Suppressor macrophage treated with lipopolysaccharide for 1 hour (primary cell): ENCODE results near the gene CLDN9.

Experiments used
- DNase-seq, 3 donors: peaks; one replicate each; pipeline ENCODE4 v3.0.0-alpha.2; 2020 to 2022

Gene CLDN9

GRCh38 chr16:2974319-2975056, 38.2 kb upstream of the CLDN9 start:
- no peak for DNase-seq

GRCh38 chr16:2975161-2975795, 37.4 kb upstream of the CLDN9 start:
- no peak for DNase-seq

GRCh38 chr16:2976201-2976600, 36.5 kb upstream of the CLDN9 start:
- DNase-seq: no peak

- DNase-seq: no peak
Observed at GRCh38 chr16:2976673-2977072, 36.0 kb upstream of the CLDN9 start.

GRCh38 chr16:2977440-2977839, 35.3 kb upstream of the CLDN9 start:
- no peak for DNase-seq

- peak; percentile 74 to 87 (median 81) for DNase-seq
Observed at GRCh38 chr16:2979669-2980226, 33.0 kb upstream of the CLDN9 start.

GRCh38 chr16:2980227-2981176, 32.2 kb upstream of the CLDN9 start, which contains the start of gene PKMYT1:
PKMYT1 (minus strand) TSS chr16:2980446; CDS start chr16:2979657, 789 bp downstream.
- peak; percentile 95 to 99 (median 98) for DNase-seq

- DNase-seq: no peak
Observed at GRCh38 chr16:2981177-2981898, 31.4 kb upstream of the CLDN9 start.

GRCh38 chr16:2981899-2982250, 30.8 kb upstream of the CLDN9 start:
- no peak for DNase-seq

GRCh38 chr16:2982402-2982801, 30.3 kb upstream of the CLDN9 start:
- no peak for DNase-seq

GRCh38 chr16:2983706-2984136, 29.0 kb upstream of the CLDN9 start:
- peak; percentile 83 to 92 (median 91) for DNase-seq

- no peak for DNase-seq
Observed at GRCh38 chr16:2985462-2985861, 27.3 kb upstream of the CLDN9 start.

GRCh38 chr16:2985893-2986355, 26.8 kb upstream of the CLDN9 start:
- no peak for DNase-seq

GRCh38 chr16:2986623-2987188, 26.0 kb upstream of the CLDN9 start:
- DNase-seq: no peak

GRCh38 chr16:2987286-2987685, 25.4 kb upstream of the CLDN9 start:
- DNase-seq: no peak

GRCh38 chr16:2987833-2988232, 24.9 kb upstream of the CLDN9 start:
- no peak for DNase-seq

- DNase-seq: no peak
Observed at GRCh38 chr16:2988590-2989099, 24.1 kb upstream of the CLDN9 start.

- no peak for DNase-seq
Observed at GRCh38 chr16:2990891-2991290, 21.8 kb upstream of the CLDN9 start.

- no peak for DNase-seq
Observed at GRCh38 chr16:2991566-2992261, 21.0 kb upstream of the CLDN9 start.

GRCh38 chr16:2992383-2993081, 20.2 kb upstream of the CLDN9 start:
- DNase-seq: no peak
